ENCODE measurements around the gene INPP5D. TPM values are rescaled to one million over a fixed set of nuclear protein-coding genes. Genes with fewer than 3 reads are reported as not detected.

Gene INPP5D
- total and polyA plus RNA-seq, 4 donors, result 7.6 to 26.1 (median 25.3) TPM

GRCh38 chr2:233039212-233039845 is 20.8 kb upstream of the INPP5D start:
- H3K4me1 ChIP-seq (ENCODE audit: control insufficient read depth in 5 of 5, insufficient read depth in 5 of 5, low read length in 5 of 5), result no peaks in the 10 kb centered on the region
- no peaks in the 10 kb centered on the region for H3K9me3 ChIP-seq (ENCODE audit: control insufficient read depth in 4 of 4, insufficient read depth in 3 of 4, low read length in 3 of 4)
- 81 to 86% methylated on average over 8 of the region's 8 CpGs for WGBS, 2 donors
- H3K27ac ChIP-seq (ENCODE audit: low read depth in 1 of 2, low read length in 1 of 2), result no peak overlapping the region
- no peak for TF ChIP-seq CTCF (IDR thresholded peaks at IDR 0.05; ENCODE audit: control extremely low read depth, extremely low read depth)
- H3K4me3 ChIP-seq, result no peak overlapping the region
- ATAC-seq (ENCODE audit: insufficient read depth, low FRiP score) (no peak), DNase-seq (no peak)
- H3K9ac ChIP-seq (ENCODE audit: insufficient read depth in 1 of 2, low read length in 2 of 2), result no peak overlapping the region
- no peaks in the 10 kb centered on the region for H3K36me3 ChIP-seq (ENCODE audit: control insufficient read depth in 4 of 4, insufficient read depth in 4 of 4, low read length in 4 of 4)
- no peaks in the 10 kb centered on the region for H3K27me3 ChIP-seq (ENCODE audit: control insufficient read depth in 3 of 3, insufficient read depth in 3 of 3, low read length in 2 of 3)

- WGBS, 2 donors, result 93% methylated on average over 10 of the region's 10 CpGs
- H3K27me3 ChIP-seq (ENCODE audit: control insufficient read depth in 3 of 3, insufficient read depth in 3 of 3, low read length in 2 of 3), result no peaks in the 10 kb centered on the region
- no peaks in the 10 kb centered on the region for H3K36me3 ChIP-seq (ENCODE audit: control insufficient read depth in 4 of 4, insufficient read depth in 4 of 4, low read length in 4 of 4)
- H3K27ac ChIP-seq (ENCODE audit: low read depth in 1 of 2, low read length in 1 of 2), result no peak overlapping the region
- no peaks in the 10 kb centered on the region for H3K4me1 ChIP-seq (ENCODE audit: control insufficient read depth in 5 of 5, insufficient read depth in 5 of 5, low read length in 5 of 5)
- H3K9ac ChIP-seq (ENCODE audit: insufficient read depth in 1 of 2, low read length in 2 of 2), result no peak overlapping the region
- no peak for TF ChIP-seq CTCF (IDR thresholded peaks at IDR 0.05; ENCODE audit: control extremely low read depth, extremely low read depth)
- DNase-seq (no peak), ATAC-seq (ENCODE audit: insufficient read depth, low FRiP score) (no peak)
- no peak overlapping the region for H3K4me3 ChIP-seq
- H3K9me3 ChIP-seq (ENCODE audit: control insufficient read depth in 4 of 4, insufficient read depth in 3 of 4, low read length in 3 of 4), result no peaks in the 10 kb centered on the region
Measured at GRCh38 chr2:233039846-233040530, 20.2 kb upstream of the INPP5D start.

DNA sequence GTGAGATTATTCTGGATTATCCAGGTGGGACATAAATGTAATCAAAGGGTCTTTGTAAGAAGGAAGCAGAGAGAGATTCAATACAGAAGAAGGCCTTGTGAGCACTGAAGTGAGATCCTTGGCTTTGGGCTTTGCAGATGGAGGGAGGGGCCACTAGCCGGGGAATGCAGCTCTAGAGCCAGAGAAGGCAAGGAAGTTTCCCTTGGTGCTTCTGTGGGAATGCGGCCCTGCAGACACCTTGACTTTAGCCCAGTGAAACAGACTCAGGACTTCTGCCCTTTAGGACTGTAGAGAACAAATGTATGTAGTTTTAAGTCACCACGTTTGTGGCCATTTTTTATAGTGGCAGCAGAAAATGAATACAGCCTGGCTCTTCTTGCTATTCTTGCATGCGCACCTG is 19.6 kb upstream of the INPP5D start:
- H3K36me3 ChIP-seq (ENCODE audit: control insufficient read depth in 4 of 4, insufficient read depth in 4 of 4, low read length in 4 of 4), result no peaks in the 10 kb centered on the region
- H3K4me3 ChIP-seq, result no peak overlapping the region
- DNase-seq (no peak), ATAC-seq (ENCODE audit: insufficient read depth, low FRiP score) (no peak)
- no peaks in the 10 kb centered on the region for H3K9me3 ChIP-seq (ENCODE audit: control insufficient read depth in 4 of 4, insufficient read depth in 3 of 4, low read length in 3 of 4)
- H3K27ac ChIP-seq (ENCODE audit: low read depth in 1 of 2, low read length in 1 of 2), result no peak overlapping the region
- no peaks in the 10 kb centered on the region for H3K27me3 ChIP-seq (ENCODE audit: control insufficient read depth in 3 of 3, insufficient read depth in 3 of 3, low read length in 2 of 3)
- H3K4me1 ChIP-seq (ENCODE audit: control insufficient read depth in 5 of 5, insufficient read depth in 5 of 5, low read length in 5 of 5), result no peaks in the 10 kb centered on the region
- WGBS, 2 donors, result 86 to 94% methylated on average over 4 of the region's 4 CpGs
- TF ChIP-seq CTCF (IDR thresholded peaks at IDR 0.05; ENCODE audit: control extremely low read depth, extremely low read depth), result no peak
- H3K9ac ChIP-seq (ENCODE audit: insufficient read depth in 1 of 2, low read length in 2 of 2), result no peak overlapping the region

Data from lung (tissue), 12 donors.